Esophagus squamous epithelium (tissue), 5 donors: ENCODE data around the gene ICE2. TPM values are rescaled to one million over a fixed set of nuclear protein-coding genes. Genes with fewer than 3 reads are reported as not detected.

Source experiments
- DNase-seq: peaks from one replicate; lab custom pipeline; 2025; lab: John Stamatoyannopoulos, UW
- H3K27ac ChIP-seq, 4 donors: fragments of 200-600 bp; sonication (generic); one replicate each; pipeline ENCODE4 v1.5.1; 2016 to 2019; ENCODE audit warnings: mild to moderate bottlenecking in 1 of 4
- H3K27me3 ChIP-seq, 4 donors: fragments of 200-600 bp; sonication (generic); 1 replicate in 3 of 4; 2 replicates in 1 of 4; pipeline versions ENCODE4 v1.5.1 to v1.6.0; 2017 to 2021; ENCODE audit warnings: antibody characterized with exemption in 1 of 4
- H3K36me3 ChIP-seq, 3 donors: fragments of 200-600 bp; sonication (generic); one replicate each; pipeline ENCODE4 v1.5.1; 2016 to 2019
- H3K4me1 ChIP-seq, 3 donors: fragments of 200-600 bp; sonication (generic); one replicate each; pipeline ENCODE4 v1.5.1; 2017 to 2019
- H3K4me3 ChIP-seq, 4 donors: fragments of 200-600 bp; sonication (generic); 1 replicate in 3 of 4; 2 replicates in 1 of 4; pipeline ENCODE4 v1.5.1; 2016 to 2019; ENCODE audit warnings: mild to moderate bottlenecking in 2 of 4, moderate library complexity in 1 of 4
- H3K9me3 ChIP-seq, 3 donors: fragments of 200-600 bp; sonication (generic); one replicate each; pipeline ENCODE4 v1.5.1; 2016 to 2019
- CTCF ChIP-seq, 6 experiments: fragments of 450-650 bp in 4 of 6; fragments of 200-600 bp in 2 of 6; sonication (generic) in 2 of 6; IDR thresholded peaks; one replicate each; pipeline ENCODE4 v1.5.1; 2016 to 2019; ENCODE audit warnings: antibody characterized with exemption in 6 of 6, mild to moderate bottlenecking in 4 of 6, moderate library complexity in 4 of 6
- POLR2A ChIP-seq, 4 donors: fragments of 450-650 bp; IDR thresholded peaks; one replicate each; pipeline ENCODE4 v1.6.1; 2017; ENCODE audit warnings: antibody characterized with exemption in 4 of 4, mild to moderate bottlenecking in 4 of 4, moderate library complexity in 3 of 4
- WGBS, 2 donors: methylation state at CpG; one replicate each; pipeline ENCODE4 v1.1.5; 2018; 5-methylcytosine and 5-hydroxymethylcytosine counted together
- intact Hi-C: fragments of 100-400 bp; cut with DNase I; formaldehyde crosslinking; loops from one replicate; pipeline ENCODE4 v1.15.0; 2022
- total RNA-seq, 4 donors: library from RNA; depleted of rRNA; stranded (reverse); fragments of >200 nt; gene quantifications; one replicate each; pipeline ENCODE4 v1.1.0, GENCODE V29; 2016
- donor health status: DM: yes; HTN: yes; CAD: no.

ICE2 gene
- 10 to 100 TPM in 3 of 4 donors, 1 to 10 TPM in 1; 7.0 to 35.9 (median 19.9) TPM for total RNA-seq

DNA sequence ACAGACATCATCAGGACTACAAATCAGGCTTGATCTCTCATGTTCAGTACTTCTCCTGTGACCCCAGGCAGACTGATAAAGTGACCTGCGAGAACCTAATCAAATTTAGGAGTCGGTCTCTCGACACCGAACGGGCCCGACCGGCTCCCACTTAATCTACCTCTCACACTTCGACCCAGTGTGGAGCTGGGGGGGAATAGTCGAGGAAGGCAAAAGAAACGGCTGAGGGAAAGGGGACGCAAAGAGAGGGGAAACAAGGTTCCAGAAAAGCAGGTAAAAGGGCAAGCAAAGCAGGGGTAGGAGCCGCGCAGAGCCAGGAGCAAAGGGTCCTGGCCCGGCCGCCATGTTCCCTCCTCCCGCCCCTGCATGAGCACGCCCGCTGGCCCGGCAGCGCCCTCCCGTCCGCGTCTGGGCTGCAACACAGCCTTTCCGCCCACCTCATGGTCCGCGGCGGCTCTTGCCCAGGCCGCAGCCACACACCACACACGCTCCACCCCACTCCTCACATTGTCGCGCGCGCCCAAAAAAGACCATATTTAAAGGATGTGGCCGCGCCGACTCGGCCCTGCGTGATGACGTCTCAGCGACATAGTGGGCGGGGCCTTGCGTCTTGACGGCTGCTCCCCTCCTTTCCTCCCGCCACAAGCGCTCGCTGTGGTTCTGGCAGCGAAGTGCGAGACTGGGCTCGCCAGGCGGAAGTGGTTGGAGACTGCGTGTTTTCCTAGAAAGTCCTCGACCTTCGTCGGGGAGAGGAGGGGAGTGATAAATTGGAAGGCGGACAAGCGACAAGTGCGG lies at the start of gene ICE2:
Gene ICE2 (minus strand): TSS at position 577 of the 795 bp plus-strand sequence. CDS start 1,165 bp downstream, outside the sequence.
- no peaks in the 10 kb centered on the region for H3K9me3 ChIP-seq
- H3K36me3 ChIP-seq, result peaks cover 0 to 12% (median 0%) of the 10 kb centered on the region in 3 donors
- H3K4me3 ChIP-seq, result peak within 1 kb of the TSS; percentile 66 to 97 (median 88)
- no peaks in the 10 kb centered on the region for H3K27me3 ChIP-seq
- peak; percentile 89 for DNase-seq
- 0 to 1% methylated on average over 33 to 49 of the region's 57 CpGs for WGBS, 2 donors
- intact Hi-C loops, result no loop called here
- H3K27ac ChIP-seq, result peak within 1 kb of the TSS; percentile 93 to 98 (median 97)
- H3K4me1 ChIP-seq, result peaks cover 7 to 59% (median 29%) of the 10 kb centered on the region in 3 donors
- TF ChIP-seq POLR2A (IDR thresholded peaks at IDR 0.05) (peak in 3 of 4 donors; percentile 89 to 94 (median 90)), CTCF (IDR thresholded peaks at IDR 0.05) (peak in 3 of 6 experiments; percentile 12 to 22 (median 18))

GRCh38 chr15:60528530-60528929 lies 49.6 kb upstream of the ICE2 start:
- Histone ChIP-seq H3K9me3 (no peaks in the 10 kb centered on the region), H3K27ac (no peak overlapping the region), H3K36me3 (peaks cover 0 to 39% (median 0%) of the 10 kb centered on the region in 3 donors), H3K4me3 (no peak overlapping the region), H3K4me1 (peaks cover 0 to 27% (median 1%) of the 10 kb centered on the region in 3 donors), H3K27me3 (no peaks in the 10 kb centered on the region)
- no peak for TF ChIP-seq POLR2A (IDR thresholded peaks at IDR 0.05)
- no peak for TF ChIP-seq CTCF (IDR thresholded peaks at IDR 0.05)
- WGBS, 2 donors, result 64 to 89% methylated on average over 1 of the region's 1 CpG
- intact Hi-C loops, result no loop called here
- no peak for DNase-seq

DNA sequence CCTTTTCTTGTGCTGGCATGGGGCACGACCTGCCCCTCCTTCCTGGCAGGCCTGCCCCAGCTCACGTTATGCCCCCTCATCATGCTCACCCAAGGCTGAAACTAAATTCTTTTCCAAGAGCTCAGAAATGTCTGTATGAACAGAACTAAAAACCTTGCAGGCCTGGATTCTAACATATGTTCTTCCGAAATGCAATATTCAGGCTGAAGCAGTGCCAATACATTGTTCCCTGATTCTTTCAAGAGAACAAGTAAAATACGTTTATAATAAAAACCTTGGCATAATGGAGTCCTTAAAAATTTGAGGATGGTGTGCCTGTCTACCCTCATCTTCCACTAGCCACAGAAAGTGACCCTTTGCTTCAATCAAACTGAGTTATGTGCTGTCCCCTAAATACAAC lies 48.5 kb upstream of the ICE2 start:
- Histone ChIP-seq H3K36me3 (peaks cover 0 to 39% (median 0%) of the 10 kb centered on the region in 3 donors), H3K4me3 (no peak overlapping the region), H3K27me3 (no peaks in the 10 kb centered on the region), H3K4me1 (peaks cover 0 to 38% (median 2%) of the 10 kb centered on the region in 3 donors), H3K27ac (no peak overlapping the region), H3K9me3 (no peaks in the 10 kb centered on the region)
- intact Hi-C loops, result no loop called here
- WGBS, 2 donors, result 76% methylated on average over 4 of the region's 4 CpGs
- no peak for DNase-seq
- TF ChIP-seq POLR2A (IDR thresholded peaks at IDR 0.05), result no peak
- TF ChIP-seq CTCF (IDR thresholded peaks at IDR 0.05), result no peak

GRCh38 chr15:60526127-60526616 lies 47.2 kb upstream of the ICE2 start:
- no peak for TF ChIP-seq POLR2A (IDR thresholded peaks at IDR 0.05)
- no peak for TF ChIP-seq CTCF (IDR thresholded peaks at IDR 0.05)
- DNase-seq, result no peak
- Histone ChIP-seq H3K36me3 (peaks cover 0 to 38% (median 0%) of the 10 kb centered on the region in 3 donors), H3K4me1 (peaks cover 0 to 42% (median 2%) of the 10 kb centered on the region in 3 donors), H3K9me3 (no peaks in the 10 kb centered on the region), H3K27me3 (no peaks in the 10 kb centered on the region), H3K4me3 (no peak overlapping the region), H3K27ac (peak overlapping the region in 1 of 4 donors; percentile 2)
- intact Hi-C loops, result no loop called here
- 73 to 76% methylated on average over 10 of the region's 10 CpGs for WGBS, 2 donors
